AG09309 (cell line): ENCODE results near the gene LRMDA.

Source experiments
- DNase-seq: peaks from one replicate; pipeline ENCODE4 v3.0.0-alpha.2; 2010; ENCODE audit warnings: low read depth
- H3K4me3 ChIP-seq: 2 replicates; pipeline ENCODE4 v1.5.1; 2011; ENCODE audit warnings: mild to moderate bottlenecking, low read depth, low read length, moderate library complexity; ENCODE audit not compliant: control insufficient read depth
- CTCF ChIP-seq: IDR thresholded peaks from 2 replicates; pipeline ENCODE4 v1.5.1; 2011; ENCODE audit warnings: mild to moderate bottlenecking, low read depth, low read length, inconsistent platforms; ENCODE audit not compliant: insufficient read depth, control insufficient read depth; ENCODE audit errors: missing control alignments

The LRMDA gene

GRCh38 chr10:75726522-75727483 is 295.4 kb downstream of the LRMDA start:
- H3K4me3 ChIP-seq = no peak overlapping the region
- no peak for DNase-seq
- no peak for TF ChIP-seq CTCF

DNA sequence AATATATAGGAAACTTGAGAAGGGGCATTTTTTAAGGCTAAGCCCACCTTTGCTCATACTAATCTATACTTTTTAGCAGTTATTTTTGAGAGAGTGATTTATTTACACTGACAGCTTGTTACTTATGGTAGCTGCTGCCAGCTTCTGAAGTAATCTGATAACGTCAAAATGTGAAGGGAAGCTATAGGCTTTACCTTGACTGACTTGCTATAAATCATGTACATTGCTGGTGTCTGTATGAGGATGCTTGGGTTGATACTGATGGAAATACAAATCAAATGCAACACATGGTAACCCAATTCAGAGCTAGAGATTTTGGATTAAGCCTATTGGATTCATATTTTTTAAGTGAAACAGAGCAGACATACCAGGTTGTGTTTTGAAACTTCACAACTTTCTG is 299.4 kb downstream of the LRMDA start:
- no peak overlapping the region for H3K4me3 ChIP-seq
- no peak for TF ChIP-seq CTCF

GRCh38 chr10:75733135-75733890 is 301.9 kb downstream of the LRMDA start:
- no peak for TF ChIP-seq CTCF
- DNase-seq = no peak
- no peak overlapping the region for H3K4me3 ChIP-seq

More for the DNA sequence above, 299.4 kb downstream of the LRMDA start:
- DNase-seq = no peak

DNA sequence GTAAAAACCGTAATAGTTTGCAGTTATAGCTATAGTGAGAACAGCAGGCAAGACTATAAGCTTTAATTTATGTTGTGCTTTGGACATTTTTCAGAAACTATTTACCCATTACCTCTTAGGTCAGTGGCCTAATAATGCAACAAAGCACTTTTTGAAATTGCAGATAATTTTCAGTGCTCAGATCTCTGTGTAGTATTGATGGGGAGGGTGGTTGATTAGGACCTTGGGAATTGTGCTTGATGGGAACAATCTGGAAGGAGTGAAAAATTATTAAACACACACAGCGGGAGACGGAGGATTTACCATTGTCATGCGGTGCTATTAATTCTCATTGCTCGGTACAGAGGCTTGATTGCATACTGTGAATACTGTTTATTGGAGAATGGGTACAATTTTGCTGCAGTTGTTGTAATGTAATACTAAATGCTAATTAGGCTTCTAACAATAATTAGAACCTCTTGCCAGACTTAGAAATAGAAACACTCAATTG is 304.8 kb downstream of the LRMDA start:
- TF ChIP-seq CTCF = no peak
- DNase-seq = no peak
- no peak overlapping the region for H3K4me3 ChIP-seq

GRCh38 chr10:75736889-75737579 is 305.6 kb downstream of the LRMDA start:
- TF ChIP-seq CTCF = no peak
- H3K4me3 ChIP-seq = no peak overlapping the region
- no peak for DNase-seq

DNA sequence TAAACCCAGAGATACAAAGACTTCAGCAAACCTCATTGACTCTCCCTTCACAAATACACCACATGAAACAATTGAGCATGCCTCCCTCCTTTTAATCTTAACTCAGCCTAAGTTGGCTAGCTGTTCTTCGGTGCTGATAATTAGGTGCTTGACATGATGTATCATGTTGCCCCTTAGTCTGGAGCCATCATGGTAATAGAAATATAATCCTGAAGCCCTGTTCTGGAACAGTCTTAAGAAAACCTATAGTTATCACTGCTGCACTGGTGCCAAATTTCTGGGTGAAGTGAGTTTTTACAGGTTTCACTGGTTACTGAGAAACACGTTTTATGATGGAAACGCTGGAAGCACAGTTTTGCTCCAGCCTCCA is 306.1 kb downstream of the LRMDA start:
- H3K4me3 ChIP-seq = no peak overlapping the region
- TF ChIP-seq CTCF = no peak
- no peak for DNase-seq
